Mesendoderm (in vitro differentiated cells): ENCODE measurements around the gene TBC1D10A.
A peak's percentile ranks its signal among the peaks of the same experiment; 100 is the strongest.

Experiments
- DNase-seq: peaks from one replicate; pipeline ENCODE4 v3.0.0; 2013
- H2AK5ac ChIP-seq: 2 replicates; pipeline ENCODE4 v1.6.1; 2013; ENCODE audit warnings: low read length, inconsistent platforms
- H2BK120ac ChIP-seq: 2 replicates; pipeline ENCODE4 v1.6.1; 2013; ENCODE audit warnings: low read depth, mild to moderate bottlenecking, low read length, moderate library complexity, mixed read lengths
- H2BK15ac ChIP-seq: replicated peaks from 2 replicates; pipeline ENCODE4 v1.6.1; 2013; ENCODE audit warnings: low read depth, mild to moderate bottlenecking, moderate library complexity
- H2BK5ac ChIP-seq: 2 replicates; pipeline ENCODE4 v1.6.1; 2013; ENCODE audit warnings: low read length, inconsistent platforms
- H3K18ac ChIP-seq: 2 replicates; pipeline ENCODE4 v1.6.1; 2013; ENCODE audit warnings: mild to moderate bottlenecking, low read length, mixed read lengths
- H3K23ac ChIP-seq: one replicate; pipeline ENCODE4 v1.6.1; 2013; ENCODE audit warnings: low read length
- H3K27ac ChIP-seq: 2 replicates; pipeline ENCODE4 v1.5.1; 2013; ENCODE audit warnings: low read depth, mild to moderate bottlenecking, inconsistent platforms, low read length, moderate library complexity
- H3K27me3 ChIP-seq: 2 replicates; pipeline ENCODE4 v1.6.1; 2013; ENCODE audit warnings: low read length, control low read depth, mild to moderate bottlenecking, inconsistent platforms; ENCODE audit not compliant: insufficient read depth, poor library complexity
- H3K36me3 ChIP-seq: 2 replicates; pipeline ENCODE4 v1.6.1; 2013; ENCODE audit warnings: low read length, inconsistent platforms; ENCODE audit not compliant: control insufficient read depth, insufficient read depth
- H3K4ac ChIP-seq: one replicate; pipeline ENCODE4 v1.6.1; 2013; ENCODE audit warnings: low read depth, mild to moderate bottlenecking, low read length, moderate library complexity
- H3K4me1 ChIP-seq: 2 replicates; pipeline ENCODE4 v1.6.1; 2013; ENCODE audit warnings: low read depth, low read length, inconsistent platforms; ENCODE audit not compliant: control insufficient read depth
- H3K4me2 ChIP-seq: 2 replicates; pipeline ENCODE4 v1.6.1; 2013; ENCODE audit warnings: low read length
- H3K4me3 ChIP-seq: 2 replicates; pipeline ENCODE4 v1.5.1; 2013; ENCODE audit warnings: mild to moderate bottlenecking, low read length
- H3K56ac ChIP-seq: one replicate; pipeline ENCODE4 v1.6.1; 2013; ENCODE audit warnings: low read length
- H3K79me1 ChIP-seq: 2 replicates; pipeline ENCODE4 v1.6.1; 2013; ENCODE audit warnings: low read length, inconsistent platforms
- H3K79me2 ChIP-seq: 2 replicates; pipeline ENCODE4 v1.6.1; 2013; ENCODE audit warnings: mild to moderate bottlenecking, low read length; ENCODE audit not compliant: control insufficient read depth, insufficient read depth
- H3K9ac ChIP-seq: 2 replicates; pipeline ENCODE4 v1.6.1; 2013; ENCODE audit warnings: low read length, inconsistent platforms
- H4K5ac ChIP-seq: one replicate; pipeline ENCODE4 v1.6.1; 2013; ENCODE audit warnings: low read length
- H4K8ac ChIP-seq: one replicate; pipeline ENCODE4 v1.6.1; 2013; ENCODE audit warnings: low read depth, mild to moderate bottlenecking, control low read depth, low read length, moderate library complexity
- WGBS: extraction: QIAGEN DNeasy Blood & Tissue Kit; methylation state at CpG from one replicate; pipeline ENCODE4 v1.1.7; 2013; ENCODE audit warnings: low lambda C conversion rate, missing lambda C conversion rate; ENCODE audit not compliant: insufficient coverage; ENCODE audit errors: extremely low coverage; 5-methylcytosine and 5-hydroxymethylcytosine counted together

The TBC1D10A gene

GRCh38 chr22:30325065-30325720, 1.5 kb downstream of the TBC1D10A start:
- H3K4me3 ChIP-seq = no peak overlapping the region
- peak; percentile 32 for DNase-seq
- no CpG with 5 or more reads among the region's 5 CpGs for WGBS

GRCh38 chr22:30324014-30324730, 2.6 kb downstream of the TBC1D10A start:
- Histone ChIP-seq H3K27me3 (no peaks in the 10 kb centered on the region), H3K79me1 (no peaks in the 10 kb centered on the region), H3K4me3 (no peak overlapping the region), H3K36me3 (no peaks in the 10 kb centered on the region), H3K56ac (no peak overlapping the region), H2AK5ac (no peak overlapping the region), H2BK15ac (no peak overlapping the region), H4K5ac (no peak overlapping the region), H4K8ac (no peak overlapping the region), H3K27ac (no peak overlapping the region), H3K4me1 (no peaks in the 10 kb centered on the region), H3K4me2 (no peak overlapping the region), H3K4ac (no peak overlapping the region), H3K23ac (no peak overlapping the region), H3K79me2 (no peaks in the 10 kb centered on the region), H2BK5ac (no peak overlapping the region), H2BK120ac (no peak overlapping the region), H3K9ac (no peak overlapping the region), H3K18ac (no peak overlapping the region)
- WGBS = no CpG with 5 or more reads among the region's 8 CpGs
- DNase-seq = no peak

More at GRCh38 chr22:30325065-30325720, 1.5 kb downstream of the TBC1D10A start:
- H2BK15ac ChIP-seq = no peak overlapping the region
- H3K4me2 ChIP-seq = no peak overlapping the region
- no peaks in the 10 kb centered on the region for H3K36me3 ChIP-seq
- no peak overlapping the region for H4K8ac ChIP-seq
- H3K4me1 ChIP-seq = no peaks in the 10 kb centered on the region
- H4K5ac ChIP-seq = no peak overlapping the region
- no peak overlapping the region for H3K27ac ChIP-seq
- H3K9ac ChIP-seq = no peak overlapping the region
- no peak overlapping the region for H3K23ac ChIP-seq
- H2AK5ac ChIP-seq = no peak overlapping the region
- no peak overlapping the region for H3K56ac ChIP-seq
- no peaks in the 10 kb centered on the region for H3K79me2 ChIP-seq
- H3K27me3 ChIP-seq = no peaks in the 10 kb centered on the region
- H3K4ac ChIP-seq = no peak overlapping the region
- H3K79me1 ChIP-seq = no peaks in the 10 kb centered on the region
- H3K18ac ChIP-seq = no peak overlapping the region
- H2BK120ac ChIP-seq = no peak overlapping the region
- no peak overlapping the region for H2BK5ac ChIP-seq

DNA sequence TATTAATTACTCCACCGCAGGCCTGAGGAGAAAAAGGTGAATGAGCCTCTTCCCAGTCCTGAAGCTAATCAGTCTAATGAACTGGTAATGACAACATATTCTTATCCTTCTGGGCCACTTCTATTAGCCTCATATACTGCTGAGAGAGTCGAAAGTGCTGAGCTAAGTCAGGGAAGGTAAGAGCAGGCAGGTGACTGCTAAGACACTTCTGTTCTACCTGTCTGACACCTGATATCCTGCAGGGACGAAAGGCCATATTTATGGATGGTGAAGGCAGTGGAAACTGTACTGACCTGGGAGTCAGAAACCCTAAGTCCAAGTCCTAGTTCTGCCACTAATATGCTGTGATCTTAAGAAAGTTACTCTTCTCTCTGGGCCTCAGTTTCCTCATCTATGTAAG, 3.5 kb downstream of the TBC1D10A start:
- H3K79me2 ChIP-seq = no peaks in the 10 kb centered on the region
- H3K56ac ChIP-seq = no peak overlapping the region
- no peak overlapping the region for H4K8ac ChIP-seq
- no peaks in the 10 kb centered on the region for H3K36me3 ChIP-seq
- no peaks in the 10 kb centered on the region for H3K4me1 ChIP-seq
- H2BK15ac ChIP-seq = no peak overlapping the region
- H4K5ac ChIP-seq = no peak overlapping the region
- no peak overlapping the region for H2BK120ac ChIP-seq
- H2AK5ac ChIP-seq = no peak overlapping the region
- H3K4me2 ChIP-seq = no peak overlapping the region
- no peaks in the 10 kb centered on the region for H3K27me3 ChIP-seq
- no peak overlapping the region for H3K23ac ChIP-seq
- no peak overlapping the region for H3K4me3 ChIP-seq
- no CpG with 5 or more reads among the region's 3 CpGs for WGBS
- no peak overlapping the region for H3K18ac ChIP-seq
- no peak overlapping the region for H3K27ac ChIP-seq
- DNase-seq = no peak
- H2BK5ac ChIP-seq = no peak overlapping the region
- no peaks in the 10 kb centered on the region for H3K79me1 ChIP-seq
- no peak overlapping the region for H3K9ac ChIP-seq
- H3K4ac ChIP-seq = no peak overlapping the region

GRCh38 chr22:30321461-30321860, 5.3 kb downstream of the TBC1D10A start:
- no CpG with 5 or more reads among the region's 2 CpGs for WGBS
- Histone ChIP-seq H3K23ac (no peak overlapping the region), H2BK120ac (no peak overlapping the region), H3K4me3 (no peak overlapping the region), H3K9ac (no peak overlapping the region), H3K27ac (no peak overlapping the region), H3K4me2 (no peak overlapping the region), H2BK5ac (no peak overlapping the region), H2BK15ac (no peak overlapping the region), H4K8ac (no peak overlapping the region), H2AK5ac (no peak overlapping the region), H3K36me3 (no peaks in the 10 kb centered on the region), H3K56ac (no peak overlapping the region), H3K79me1 (no peaks in the 10 kb centered on the region), H3K79me2 (no peaks in the 10 kb centered on the region), H3K4ac (no peak overlapping the region), H3K4me1 (no peaks in the 10 kb centered on the region), H3K18ac (no peak overlapping the region), H3K27me3 (no peaks in the 10 kb centered on the region), H4K5ac (no peak overlapping the region)
- no peak for DNase-seq

- Histone ChIP-seq H3K79me2 (no peaks in the 10 kb centered on the region), H2AK5ac (no peak overlapping the region), H3K4ac (no peak overlapping the region), H3K79me1 (no peaks in the 10 kb centered on the region), H3K36me3 (no peaks in the 10 kb centered on the region), H3K27me3 (no peaks in the 10 kb centered on the region), H3K18ac (no peak overlapping the region), H2BK120ac (no peak overlapping the region), H4K8ac (no peak overlapping the region), H3K27ac (no peak overlapping the region), H3K23ac (no peak overlapping the region), H3K56ac (no peak overlapping the region), H3K4me2 (no peak overlapping the region), H3K4me1 (no peaks in the 10 kb centered on the region), H2BK15ac (no peak overlapping the region), H4K5ac (no peak overlapping the region), H2BK5ac (no peak overlapping the region), H3K9ac (no peak overlapping the region), H3K4me3 (no peak overlapping the region)
- WGBS = no CpG with 5 or more reads among the region's 3 CpGs
- no peak for DNase-seq
These were observed 6.7 kb downstream of the TBC1D10A start for GRCh38 chr22:30320021-30320556.
